ENCODE measurements around the gene LILRB1.
"Not testable (repeated sequence)": the region's sequence is repeated elsewhere in the genome, so short reads cannot be mapped to it uniquely, and the experiment has no call there.

DNA sequence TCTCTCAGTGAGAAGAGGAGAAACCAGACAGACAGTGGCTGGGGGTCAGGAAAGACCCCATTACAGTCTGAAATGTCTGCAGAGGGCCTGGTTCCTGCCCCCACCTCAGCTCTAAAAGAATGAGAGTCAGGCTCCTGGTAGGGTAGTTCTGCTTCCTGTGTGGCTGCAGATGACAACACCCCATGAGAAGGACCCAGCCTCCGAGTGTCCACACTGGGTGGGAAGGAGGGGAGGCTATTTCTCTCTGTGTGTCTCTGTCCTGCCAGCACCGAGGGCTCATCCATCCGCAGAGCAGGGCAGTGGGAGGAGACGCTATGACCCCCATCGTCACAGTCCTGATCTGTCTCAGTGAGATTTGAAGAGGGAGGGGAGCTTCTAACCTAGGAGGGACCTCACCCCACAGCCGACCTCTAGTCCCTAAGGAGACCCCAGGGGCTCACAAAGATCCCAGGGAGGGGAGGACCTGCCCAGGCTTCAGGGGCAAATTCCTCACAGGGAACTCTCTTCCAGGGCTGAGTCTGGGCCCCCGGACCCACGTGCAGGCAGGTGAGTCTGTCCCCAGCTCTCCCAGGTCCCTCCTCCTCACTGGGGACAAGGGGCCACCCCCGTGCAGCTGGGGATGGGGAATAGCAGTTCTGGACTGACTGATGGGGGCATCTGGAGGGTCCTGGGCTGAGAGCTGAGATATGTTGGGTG, 36.2 kb upstream of the LILRB1 start:
- TF ChIP-seq, protein P1, sequence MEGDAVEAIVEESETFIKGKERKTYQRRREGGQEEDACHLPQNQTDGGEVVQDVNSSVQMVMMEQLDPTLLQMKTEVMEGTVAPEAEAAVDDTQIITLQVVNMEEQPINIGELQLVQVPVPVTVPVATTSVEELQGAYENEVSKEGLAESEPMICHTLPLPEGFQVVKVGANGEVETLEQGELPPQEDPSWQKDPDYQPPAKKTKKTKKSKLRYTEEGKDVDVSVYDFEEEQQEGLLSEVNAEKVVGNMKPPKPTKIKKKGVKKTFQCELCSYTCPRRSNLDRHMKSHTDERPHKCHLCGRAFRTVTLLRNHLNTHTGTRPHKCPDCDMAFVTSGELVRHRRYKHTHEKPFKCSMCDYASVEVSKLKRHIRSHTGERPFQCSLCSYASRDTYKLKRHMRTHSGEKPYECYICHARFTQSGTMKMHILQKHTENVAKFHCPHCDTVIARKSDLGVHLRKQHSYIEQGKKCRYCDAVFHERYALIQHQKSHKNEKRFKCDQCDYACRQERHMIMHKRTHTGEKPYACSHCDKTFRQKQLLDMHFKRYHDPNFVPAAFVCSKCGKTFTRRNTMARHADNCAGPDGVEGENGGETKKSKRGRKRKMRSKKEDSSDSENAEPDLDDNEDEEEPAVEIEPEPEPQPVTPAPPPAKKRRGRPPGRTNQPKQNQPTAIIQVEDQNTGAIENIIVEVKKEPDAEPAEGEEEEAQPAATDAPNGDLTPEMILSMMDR (IDR thresholded peaks at IDR 0.05), result not testable (repeated sequence)
- not testable (repeated sequence) for TF ChIP-seq POLR2A (IDR thresholded peaks at IDR 0.05; ENCODE audit: low read depth); POLR2AphosphoS5 (IDR thresholded peaks at IDR 0.05); EP300 (IDR thresholded peaks at IDR 0.05)

Data from esophagus muscularis mucosa (tissue), 4 donors.